Measurements from ENCODE around the gene TMEM98. TPM values are rescaled to one million over a fixed set of nuclear protein-coding genes. Genes with fewer than 3 reads are reported as not detected.
"Not testable (repeated sequence)": the region's sequence is repeated elsewhere in the genome, so short reads cannot be mapped to it uniquely, and the experiment has no call there.

TMEM98 gene
- total and polyA plus RNA-seq, 4 donors: 39.3 to 91.4 (median 60.9) TPM

- 47 to 48% methylated on average over 8 of the region's 8 CpGs for WGBS, 2 donors
- Histone ChIP-seq H3K9me3 (ENCODE audit: control insufficient read depth, low read length) (no peaks in the 10 kb centered on the region), H3K27me3 (ENCODE audit: control insufficient read depth in 1 of 2, insufficient read depth in 2 of 2, low read length in 1 of 2) (no peaks in the 10 kb centered on the region), H3K4me3 (ENCODE audit: low read length in 2 of 2) (no peak overlapping the region), H3K4me1 (ENCODE audit: control insufficient read depth in 1 of 2, insufficient read depth in 2 of 2, low read length in 2 of 2) (no peaks in the 10 kb centered on the region), H3K27ac (ENCODE audit: low read depth in 1 of 2, low read length in 2 of 2) (no peak overlapping the region), H3K36me3 (ENCODE audit: control insufficient read depth in 1 of 2, insufficient read depth in 2 of 2, low read length in 1 of 2) (no peaks in the 10 kb centered on the region)
- DNase-seq: no peak
- intact Hi-C loops (cut with DNase I): no loop called here
- no peak for ATAC-seq (ENCODE audit: low FRiP score)
Measured at GRCh38 chr17:32954477-32954876, 26.5 kb downstream of the TMEM98 start.

- Histone ChIP-seq H3K4me3 (ENCODE audit: low read length in 2 of 2) (no peak overlapping the region), H3K27me3 (ENCODE audit: control insufficient read depth in 1 of 2, insufficient read depth in 2 of 2, low read length in 1 of 2) (no peaks in the 10 kb centered on the region), H3K9me3 (ENCODE audit: control insufficient read depth, low read length) (no peaks in the 10 kb centered on the region), H3K27ac (ENCODE audit: low read depth in 1 of 2, low read length in 2 of 2) (no peak overlapping the region), H3K4me1 (ENCODE audit: control insufficient read depth in 1 of 2, insufficient read depth in 2 of 2, low read length in 2 of 2) (no peaks in the 10 kb centered on the region), H3K36me3 (ENCODE audit: control insufficient read depth in 1 of 2, insufficient read depth in 2 of 2, low read length in 1 of 2) (no peaks in the 10 kb centered on the region)
- intact Hi-C loops (cut with DNase I): no loop called here
- DNase-seq (no peak), ATAC-seq (ENCODE audit: low FRiP score) (no peak)
- WGBS, 2 donors: 80 to 90% methylated on average over 1 of the region's 1 CpG
Measured at GRCh38 chr17:32955155-32955554, 27.2 kb downstream of the TMEM98 start.

DNA sequence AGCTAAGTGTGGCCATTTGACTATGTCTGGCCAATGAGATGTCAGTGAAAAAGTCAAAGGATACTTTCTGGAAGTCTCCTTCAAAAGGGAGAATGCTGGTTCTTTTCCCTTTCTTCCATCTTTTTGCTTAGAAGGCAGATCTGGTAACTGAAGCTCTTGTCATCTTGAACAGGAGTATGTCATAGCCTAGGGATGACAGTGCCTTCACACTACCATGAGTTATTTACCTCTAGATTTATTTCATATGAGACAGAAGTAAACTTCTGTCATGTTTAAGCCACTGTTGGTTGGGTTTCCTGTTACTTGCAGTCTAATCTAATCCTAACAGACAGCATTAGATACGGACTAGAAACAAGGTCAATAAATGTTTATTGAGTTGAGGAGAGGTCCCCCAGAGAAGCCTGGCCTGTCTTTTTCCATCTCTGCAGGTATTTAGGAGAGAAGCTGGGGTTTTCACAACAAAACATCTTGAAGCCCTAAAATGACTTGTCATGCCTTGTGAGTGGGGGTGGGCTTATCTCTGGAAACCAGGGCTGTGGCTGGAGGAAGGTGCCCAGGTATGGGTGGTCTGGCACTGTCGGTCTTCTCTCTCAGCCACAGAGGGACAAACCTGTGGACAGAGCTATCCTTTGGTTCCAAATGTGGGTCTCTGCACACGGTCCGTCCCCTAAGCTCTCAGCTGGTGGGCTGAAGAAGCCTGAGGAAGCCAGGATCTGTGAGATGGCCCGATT, 28.5 kb downstream of the TMEM98 start:
- H3K4me3 ChIP-seq (ENCODE audit: low read length in 2 of 2): no peak overlapping the region

GRCh38 chr17:32958418-32958817, 30.5 kb downstream of the TMEM98 start:
- Histone ChIP-seq H3K4me3 (ENCODE audit: low read length in 2 of 2) (no peak overlapping the region), H3K9me3 (ENCODE audit: control insufficient read depth, low read length) (peaks cover under 1% of the 10 kb centered on the region), H3K4me1 (ENCODE audit: control insufficient read depth in 1 of 2, insufficient read depth in 2 of 2, low read length in 2 of 2) (no peaks in the 10 kb centered on the region), H3K36me3 (ENCODE audit: control insufficient read depth in 1 of 2, insufficient read depth in 2 of 2, low read length in 1 of 2) (no peaks in the 10 kb centered on the region), H3K27me3 (ENCODE audit: control insufficient read depth in 1 of 2, insufficient read depth in 2 of 2, low read length in 1 of 2) (no peaks in the 10 kb centered on the region), H3K27ac (ENCODE audit: low read depth in 1 of 2, low read length in 2 of 2) (no peak overlapping the region)
- ATAC-seq (ENCODE audit: low FRiP score) (no peak), DNase-seq (no peak)
- 19 to 24% methylated on average over 2 of the region's 2 CpGs for WGBS, 2 donors
- intact Hi-C loops (cut with DNase I): no loop called here

More for the DNA sequence above, 28.5 kb downstream of the TMEM98 start:
- no peak for DNase-seq
- no peaks in the 10 kb centered on the region for H3K36me3 ChIP-seq (ENCODE audit: control insufficient read depth in 1 of 2, insufficient read depth in 2 of 2, low read length in 1 of 2)
- no peak overlapping the region for H3K27ac ChIP-seq (ENCODE audit: low read depth in 1 of 2, low read length in 2 of 2)
- intact Hi-C loops (cut with DNase I): no loop called here
- 75 to 78% methylated on average over 5 of the region's 5 CpGs for WGBS, 2 donors
- no peaks in the 10 kb centered on the region for H3K4me1 ChIP-seq (ENCODE audit: control insufficient read depth in 1 of 2, insufficient read depth in 2 of 2, low read length in 2 of 2)
- ATAC-seq (ENCODE audit: low FRiP score): no peak
- no peaks in the 10 kb centered on the region for H3K27me3 ChIP-seq (ENCODE audit: control insufficient read depth in 1 of 2, insufficient read depth in 2 of 2, low read length in 1 of 2)
- H3K9me3 ChIP-seq (ENCODE audit: control insufficient read depth, low read length): no peaks in the 10 kb centered on the region

- Histone ChIP-seq H3K36me3 (ENCODE audit: control insufficient read depth in 1 of 2, insufficient read depth in 2 of 2, low read length in 1 of 2) (no peaks in the 10 kb centered on the region), H3K9me3 (ENCODE audit: control insufficient read depth, low read length) (peaks cover 1% of the 10 kb centered on the region), H3K4me3 (ENCODE audit: low read length in 2 of 2) (no peak overlapping the region), H3K27ac (ENCODE audit: low read depth in 1 of 2, low read length in 2 of 2) (no peak overlapping the region), H3K27me3 (ENCODE audit: control insufficient read depth in 1 of 2, insufficient read depth in 2 of 2, low read length in 1 of 2) (no peaks in the 10 kb centered on the region), H3K4me1 (ENCODE audit: control insufficient read depth in 1 of 2, insufficient read depth in 2 of 2, low read length in 2 of 2) (no peaks in the 10 kb centered on the region)
- intact Hi-C loops (cut with DNase I): no loop called here
- ATAC-seq (ENCODE audit: low FRiP score) (no peak), DNase-seq (no peak)
- 75 to 86% methylated on average over 2 of the region's 2 CpGs for WGBS, 2 donors
Measured at GRCh38 chr17:32960815-32961214, 32.9 kb downstream of the TMEM98 start.

DNA sequence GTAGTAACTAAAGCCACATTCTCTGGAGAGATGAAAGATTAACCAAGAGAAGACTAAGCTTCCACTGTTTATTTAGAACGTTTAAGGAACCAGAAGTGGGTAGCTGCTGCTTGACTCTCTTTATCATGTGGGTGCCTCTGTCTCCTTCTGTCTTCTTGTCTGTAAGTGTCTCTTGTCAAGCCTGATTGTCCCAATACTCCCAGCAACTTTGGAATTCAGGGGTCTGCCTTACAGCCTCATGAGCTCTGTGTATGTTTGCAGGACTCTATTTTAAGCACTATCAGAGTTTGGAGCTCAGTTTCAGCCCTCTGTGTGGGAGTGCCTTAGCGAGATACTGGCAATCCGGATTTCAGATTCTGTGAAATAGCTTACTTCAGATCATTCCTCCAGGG, 34.4 kb downstream of the TMEM98 start:
- no peak for ATAC-seq (ENCODE audit: low FRiP score)
- H3K4me1 ChIP-seq (ENCODE audit: control insufficient read depth in 1 of 2, insufficient read depth in 2 of 2, low read length in 2 of 2): no peaks in the 10 kb centered on the region
- intact Hi-C loops (cut with DNase I): no loop called here
- no peak overlapping the region for H3K4me3 ChIP-seq (ENCODE audit: low read length in 2 of 2)
- H3K36me3 ChIP-seq (ENCODE audit: control insufficient read depth in 1 of 2, insufficient read depth in 2 of 2, low read length in 1 of 2): no peaks in the 10 kb centered on the region
- no peak overlapping the region for H3K27ac ChIP-seq (ENCODE audit: low read depth in 1 of 2, low read length in 2 of 2)
- no peak for DNase-seq
- H3K27me3 ChIP-seq (ENCODE audit: control insufficient read depth in 1 of 2, insufficient read depth in 2 of 2, low read length in 1 of 2): no peaks in the 10 kb centered on the region
- peaks cover 1% of the 10 kb centered on the region for H3K9me3 ChIP-seq (ENCODE audit: control insufficient read depth, low read length)
- 10 to 14% methylated on average over 3 of the region's 3 CpGs for WGBS, 2 donors

DNA sequence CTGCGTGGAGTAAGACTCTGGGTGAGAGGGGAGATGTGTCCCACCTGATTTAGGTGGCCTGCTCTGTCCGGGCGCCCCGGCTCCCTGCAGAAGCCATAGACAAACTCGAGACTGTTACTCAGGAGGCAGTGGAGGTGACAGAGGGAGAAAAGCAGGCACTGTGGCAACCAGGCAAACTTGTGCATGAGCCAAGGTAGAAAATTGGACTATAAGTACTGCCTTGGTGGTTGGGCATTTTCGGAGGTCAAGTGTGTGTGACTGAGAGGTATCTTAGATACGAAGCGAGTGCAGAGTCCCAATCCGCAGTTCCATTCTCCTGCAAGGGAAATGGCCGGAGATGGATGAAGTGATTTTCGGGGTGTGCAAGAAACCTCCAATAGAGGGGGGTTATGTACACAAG, 36.6 kb downstream of the TMEM98 start:
- H3K9me3 ChIP-seq (ENCODE audit: control insufficient read depth, low read length): peaks cover 1% of the 10 kb centered on the region
- no peak for DNase-seq
- no peaks in the 10 kb centered on the region for H3K27me3 ChIP-seq (ENCODE audit: control insufficient read depth in 1 of 2, insufficient read depth in 2 of 2, low read length in 1 of 2)
- no peak overlapping the region for H3K4me3 ChIP-seq (ENCODE audit: low read length in 2 of 2)
- whole genome bisulfite sequencing, 2 donors: 80 to 84% methylated on average over 11 of the region's 11 CpGs
- H3K27ac ChIP-seq (ENCODE audit: low read depth in 1 of 2, low read length in 2 of 2): no peak overlapping the region
- no peak for ATAC-seq (ENCODE audit: low FRiP score)
- intact Hi-C loops (cut with DNase I): no loop called here
- no peaks in the 10 kb centered on the region for H3K4me1 ChIP-seq (ENCODE audit: control insufficient read depth in 1 of 2, insufficient read depth in 2 of 2, low read length in 2 of 2)
- H3K36me3 ChIP-seq (ENCODE audit: control insufficient read depth in 1 of 2, insufficient read depth in 2 of 2, low read length in 1 of 2): no peaks in the 10 kb centered on the region

- ATAC-seq (ENCODE audit: low FRiP score); intact Hi-C loops (cut with DNase I); H3K4me3 ChIP-seq (ENCODE audit: low read length in 2 of 2); H3K27me3 ChIP-seq (ENCODE audit: control insufficient read depth in 1 of 2, insufficient read depth in 2 of 2, low read length in 1 of 2); H3K36me3 ChIP-seq (ENCODE audit: control insufficient read depth in 1 of 2, insufficient read depth in 2 of 2, low read length in 1 of 2); H3K4me1 ChIP-seq (ENCODE audit: control insufficient read depth in 1 of 2, insufficient read depth in 2 of 2, low read length in 2 of 2); H3K27ac ChIP-seq (ENCODE audit: low read depth in 1 of 2, low read length in 2 of 2); DNase-seq; H3K9me3 ChIP-seq (ENCODE audit: control insufficient read depth, low read length): not testable (repeated sequence)
- 75 to 78% methylated on average over 4 of the region's 4 CpGs for WGBS, 2 donors
Measured at GRCh38 chr17:32969231-32969630, 41.3 kb downstream of the TMEM98 start.

- ATAC-seq (ENCODE audit: low FRiP score) (no peak), DNase-seq (no peak)
- Histone ChIP-seq H3K4me1 (ENCODE audit: control insufficient read depth in 1 of 2, insufficient read depth in 2 of 2, low read length in 2 of 2) (no peaks in the 10 kb centered on the region), H3K27me3 (ENCODE audit: control insufficient read depth in 1 of 2, insufficient read depth in 2 of 2, low read length in 1 of 2) (no peaks in the 10 kb centered on the region), H3K27ac (ENCODE audit: low read depth in 1 of 2, low read length in 2 of 2) (no peak overlapping the region), H3K4me3 (ENCODE audit: low read length in 2 of 2) (no peak overlapping the region), H3K36me3 (ENCODE audit: control insufficient read depth in 1 of 2, insufficient read depth in 2 of 2, low read length in 1 of 2) (no peaks in the 10 kb centered on the region), H3K9me3 (ENCODE audit: control insufficient read depth, low read length) (no peaks in the 10 kb centered on the region)
- intact Hi-C loops (cut with DNase I): no loop called here
- WGBS, 2 donors: 75 to 76% methylated on average over 3 of the region's 3 CpGs
Measured at GRCh38 chr17:32970281-32970680, 42.3 kb downstream of the TMEM98 start.

Measured in aorta (tissue), 5 donors.